ENCODE measurements around the gene BHMT. TPM values are rescaled to one million over a fixed set of nuclear protein-coding genes. Genes with fewer than 3 reads are reported as not detected.

BHMT gene
- not detected for total RNA-seq

- Mint-ChIP-seq H3K4me3 (no peak within 1 kb of the TSS), H3K9me3 (no peaks in the 10 kb centered on the region), H3K36me3 (ENCODE audit: low read depth) (no peaks in the 10 kb centered on the region), H3K27me3 (peaks cover 35% of the 10 kb centered on the region), H3K27ac (no peak within 1 kb of the TSS), H3K4me1 (ENCODE audit: low read depth) (no peaks in the 10 kb centered on the region)
- ATAC-seq (no peak), DNase-seq (no peak)
- ChIA-PET POLR2A (no interaction called here), CTCF (no interaction called here)
- intact Hi-C loops (cut with micrococcal nuclease), result no loop called here
- TF ChIP-seq CTCF (IDR thresholded peaks at IDR 0.05), result no peak
These were observed at the start of gene BHMT for GRCh38 chr5:79111387-79111959. BHMT (plus strand) TSS chr5:79111809; CDS start chr5:79111886, 77 bp downstream.

GRCh38 chr5:79062436-79062835 is 49.2 kb upstream of the BHMT start:
- CTCF ChIA-PET, result interaction anchor here (0.7 kb wide), 1 partner anchor 38 kb away, joined by 4 read pairs; no protein-coding TSS in a partner anchor
- TF ChIP-seq CTCF (IDR thresholded peaks at IDR 0.05), result no peak
- intact Hi-C loops (cut with micrococcal nuclease), result no loop called here
- Mint-ChIP-seq H3K4me1 (ENCODE audit: low read depth) (no peaks in the 10 kb centered on the region), H3K27me3 (peaks cover 10% of the 10 kb centered on the region), H3K9me3 (no peaks in the 10 kb centered on the region), H3K4me3 (no peak overlapping the region), H3K36me3 (ENCODE audit: low read depth) (no peaks in the 10 kb centered on the region), H3K27ac (no peak overlapping the region)
- DNase-seq (no peak), ATAC-seq (no peak)
- POLR2A ChIA-PET, result no interaction called here

GRCh38 chr5:79069488-79070349 is 41.9 kb upstream of the BHMT start, which contains the start of the genes BHMT2 and DMGDH:
BHMT2 (plus strand) TSS chr5:79069767; CDS start chr5:79069783, 16 bp downstream.
DMGDH (minus strand) TSS chr5:79069674; CDS start chr5:79069620, 54 bp downstream.
- Mint-ChIP-seq H3K9me3 (no peaks in the 10 kb centered on the region), H3K27me3 (peaks cover 32% of the 10 kb centered on the region), H3K4me3 (no peak within 1 kb of the TSS), H3K4me1 (ENCODE audit: low read depth) (peaks cover 5% of the 10 kb centered on the region), H3K27ac (no peak within 1 kb of the TSS), H3K36me3 (ENCODE audit: low read depth) (no peaks in the 10 kb centered on the region)
- POLR2A ChIA-PET, result no interaction called here
- CTCF ChIA-PET, result interaction anchor here (1.0 to 1.7 kb wide), 3 partner anchors 45 to 64 kb away, joined by 3 to 5 read pairs (median 4); no protein-coding TSS in a partner anchor
- TF ChIP-seq CTCF (IDR thresholded peaks at IDR 0.05), result no peak
- DNase-seq (peak; percentile 18), ATAC-seq (peak; percentile 66)
- intact Hi-C loops (cut with micrococcal nuclease), result no loop called here

- Mint-ChIP-seq H3K27ac (no peak overlapping the region), H3K4me1 (ENCODE audit: low read depth) (peaks cover 9% of the 10 kb centered on the region), H3K36me3 (ENCODE audit: low read depth) (no peaks in the 10 kb centered on the region), H3K4me3 (no peak overlapping the region), H3K27me3 (peaks cover 32% of the 10 kb centered on the region), H3K9me3 (no peaks in the 10 kb centered on the region)
- no peak for TF ChIP-seq CTCF (IDR thresholded peaks at IDR 0.05)
- DNase-seq (no peak), ATAC-seq (no peak)
- ChIA-PET CTCF (interaction anchor here (1.1 to 1.7 kb wide), 2 partner anchors 45 to 62 kb away, joined by 3 to 4 read pairs; no protein-coding TSS in a partner anchor), POLR2A (no interaction called here)
- intact Hi-C loops (cut with micrococcal nuclease), result no loop called here
These were observed 41.3 kb upstream of the BHMT start for GRCh38 chr5:79070350-79070667.

- H3K4me3 Mint-ChIP-seq, result no peak overlapping the region
- intact Hi-C loops (cut with micrococcal nuclease), result no loop called here
- no peaks in the 10 kb centered on the region for H3K9me3 Mint-ChIP-seq
- H3K4me1 Mint-ChIP-seq (ENCODE audit: low read depth), result peaks cover 11% of the 10 kb centered on the region
- H3K27me3 Mint-ChIP-seq, result peaks cover 17% of the 10 kb centered on the region
- TF ChIP-seq CTCF (IDR thresholded peaks at IDR 0.05), result no peak
- ATAC-seq (peak; percentile 64), DNase-seq (peak; percentile 14)
- H3K27ac Mint-ChIP-seq, result no peak overlapping the region
- CTCF ChIA-PET, result interaction anchor here (0.8 to 3.9 kb wide), 5 partner anchors 11 to 175 kb away, joined by 3 to 20 read pairs (median 9); no protein-coding TSS in a partner anchor
- H3K36me3 Mint-ChIP-seq (ENCODE audit: low read depth), result no peaks in the 10 kb centered on the region
- POLR2A ChIA-PET, result no interaction called here
These were observed 37.0 kb upstream of the BHMT start for GRCh38 chr5:79074641-79075040.

Data from activated CD8-positive, alpha-beta T cell treated with anti-CD3 and anti-CD28 coated beads for 36 hours (primary cell).